HEK293 (cell line): ENCODE results near the gene TLR5.

Experiments
- GLI2 ChIP-seq: fragments of 450-650 bp; formaldehyde crosslinking; IDR thresholded peaks from 2 replicates; pipeline ENCODE4; 2017; ENCODE audit warnings: missing biosample characterization, missing genetic modification characterization, low read depth, borderline replicate concordance
- SCRT2 ChIP-seq: fragments of 450-650 bp; formaldehyde crosslinking; IDR thresholded peaks from 2 replicates; pipeline ENCODE4 v1.5.1; 2016; ENCODE audit warnings: missing biosample characterization, missing genetic modification characterization
- SP2 ChIP-seq: fragments of 450-650 bp; formaldehyde crosslinking; IDR thresholded peaks from 2 replicates; pipeline ENCODE4 v1.5.1; 2016; ENCODE audit warnings: missing biosample characterization, missing genetic modification characterization
- TRIM28 ChIP-seq: IDR thresholded peaks from 2 replicates; pipeline ENCODE4 v1.6.1; 2011; ENCODE audit warnings: low read length, control low read depth, borderline replicate concordance
- WT1 ChIP-seq: fragments of 450-650 bp; formaldehyde crosslinking; IDR thresholded peaks from 2 replicates; pipeline ENCODE4 v1.5.1; 2016; ENCODE audit warnings: missing biosample characterization, missing genetic modification characterization
- ZBTB48 ChIP-seq: fragments of 450-650 bp; formaldehyde crosslinking; IDR thresholded peaks from 2 replicates; pipeline ENCODE4 v1.5.1; 2016; ENCODE audit warnings: missing biosample characterization, missing genetic modification characterization
- ZEB2 ChIP-seq: fragments of 450-650 bp; formaldehyde crosslinking; IDR thresholded peaks from 2 replicates; pipeline ENCODE4 v1.5.1; 2016; ENCODE audit warnings: missing biosample characterization, missing genetic modification characterization
- ZNF16 ChIP-seq: fragments of 450-650 bp; formaldehyde crosslinking; IDR thresholded peaks from 2 replicates; pipeline ENCODE4 v1.5.1; 2016; ENCODE audit warnings: low read depth, missing biosample characterization, missing genetic modification characterization
- ZNF19 ChIP-seq: fragments of 450-650 bp; formaldehyde crosslinking; IDR thresholded peaks from 2 replicates; pipeline ENCODE4; 2016; ENCODE audit warnings: missing biosample characterization, missing genetic modification characterization, low read depth
- ZNF292 ChIP-seq: fragments of 450-650 bp; formaldehyde crosslinking; IDR thresholded peaks from 2 replicates; pipeline ENCODE4 v1.5.1; 2016; ENCODE audit warnings: low read depth, missing biosample characterization, missing genetic modification characterization, borderline replicate concordance
- ZNF324 ChIP-seq: fragments of 450-650 bp; formaldehyde crosslinking; IDR thresholded peaks from 2 replicates; pipeline ENCODE4 v1.5.1; 2016; ENCODE audit warnings: missing biosample characterization, missing genetic modification characterization
- ZNF335 ChIP-seq: fragments of 450-650 bp; formaldehyde crosslinking; conservative IDR thresholded peaks from 2 replicates; pipeline ENCODE4 v1.5.1; 2016; ENCODE audit warnings: missing biosample characterization, missing genetic modification characterization
- ZNF394 ChIP-seq: fragments of 450-650 bp; formaldehyde crosslinking; IDR thresholded peaks from 2 replicates; pipeline ENCODE4 v1.5.1; 2016; ENCODE audit warnings: missing biosample characterization, missing genetic modification characterization, mild to moderate bottlenecking, moderate library complexity, borderline replicate concordance
- ZNF433 ChIP-seq: fragments of 450-650 bp; formaldehyde crosslinking; IDR thresholded peaks from 2 replicates; pipeline ENCODE4 v1.5.1; 2016; ENCODE audit warnings: missing biosample characterization, missing genetic modification characterization, low read depth
- ZNF48 ChIP-seq: fragments of 450-650 bp; formaldehyde crosslinking; IDR thresholded peaks from 2 replicates; pipeline ENCODE4 v1.5.1; 2016; ENCODE audit warnings: missing biosample characterization, missing genetic modification characterization
- ZNF548 ChIP-seq: fragments of 450-650 bp; formaldehyde crosslinking; IDR thresholded peaks from 2 replicates; pipeline ENCODE4 v1.5.1; 2016; ENCODE audit warnings: missing biosample characterization, missing genetic modification characterization
- ZNF585B ChIP-seq: fragments of 450-650 bp; formaldehyde crosslinking; IDR thresholded peaks from 2 replicates; pipeline ENCODE4 v1.5.1; 2016; ENCODE audit warnings: missing biosample characterization, missing genetic modification characterization
- ZNF658 ChIP-seq: fragments of 450-650 bp; formaldehyde crosslinking; IDR thresholded peaks from 2 replicates; pipeline ENCODE4; 2016; ENCODE audit warnings: missing biosample characterization, missing genetic modification characterization
- ZNF707 ChIP-seq: fragments of 450-650 bp; formaldehyde crosslinking; IDR thresholded peaks from 2 replicates; pipeline ENCODE4 v1.5.1; 2016; ENCODE audit warnings: missing biosample characterization, missing genetic modification characterization
- ZNF747 ChIP-seq: fragments of 450-650 bp; formaldehyde crosslinking; IDR thresholded peaks from 2 replicates; pipeline ENCODE4 v1.5.1; 2016; ENCODE audit warnings: missing biosample characterization, missing genetic modification characterization
- ZNF76 ChIP-seq: fragments of 450-650 bp; formaldehyde crosslinking; IDR thresholded peaks from 2 replicates; pipeline ENCODE4; 2016; ENCODE audit warnings: low read depth, missing biosample characterization, missing genetic modification characterization, borderline replicate concordance
- ZNF777 ChIP-seq: fragments of 450-650 bp; formaldehyde crosslinking; IDR thresholded peaks from 2 replicates; pipeline ENCODE4 v1.5.1; 2017; ENCODE audit warnings: missing biosample characterization, missing genetic modification characterization, borderline replicate concordance
- ZNF837 ChIP-seq: fragments of 450-650 bp; formaldehyde crosslinking; IDR thresholded peaks from 2 replicates; pipeline ENCODE4 v1.5.1; 2016; ENCODE audit warnings: missing biosample characterization, missing genetic modification characterization
- ZNF843 ChIP-seq: fragments of 450-650 bp; formaldehyde crosslinking; IDR thresholded peaks from 2 replicates; pipeline ENCODE4 v1.5.1; 2016; ENCODE audit warnings: missing biosample characterization, missing genetic modification characterization
- TF ChIP-seq, protein P1 (sequence below): fragments of 450-650 bp; formaldehyde crosslinking; IDR thresholded peaks from 2 replicates; pipeline ENCODE4 v1.5.1; 2016; ENCODE audit warnings: missing biosample characterization, missing genetic modification characterization
- TF ChIP-seq, protein P2 (sequence below): fragments of 450-650 bp; formaldehyde crosslinking; IDR thresholded peaks from 2 replicates; pipeline ENCODE4 v1.5.1; 2017; ENCODE audit warnings: missing biosample characterization, mild to moderate bottlenecking, missing genetic modification characterization, moderate library complexity
- TF ChIP-seq, protein P3 (sequence below): fragments of 450-650 bp; formaldehyde crosslinking; IDR thresholded peaks from 2 replicates; pipeline ENCODE4 v1.5.1; 2016; ENCODE audit warnings: missing biosample characterization, missing genetic modification characterization
- TF ChIP-seq, protein P4 (sequence below): fragments of 450-650 bp; formaldehyde crosslinking; IDR thresholded peaks from 2 replicates; pipeline ENCODE4 v1.5.1; 2017; ENCODE audit warnings: missing biosample characterization, missing genetic modification characterization
- TF ChIP-seq, protein P5 (sequence below): fragments of 450-650 bp; formaldehyde crosslinking; conservative IDR thresholded peaks from 2 replicates; pipeline ENCODE4 v1.5.1; 2016; ENCODE audit warnings: low read depth, missing biosample characterization, missing genetic modification characterization

Gene TLR5

DNA sequence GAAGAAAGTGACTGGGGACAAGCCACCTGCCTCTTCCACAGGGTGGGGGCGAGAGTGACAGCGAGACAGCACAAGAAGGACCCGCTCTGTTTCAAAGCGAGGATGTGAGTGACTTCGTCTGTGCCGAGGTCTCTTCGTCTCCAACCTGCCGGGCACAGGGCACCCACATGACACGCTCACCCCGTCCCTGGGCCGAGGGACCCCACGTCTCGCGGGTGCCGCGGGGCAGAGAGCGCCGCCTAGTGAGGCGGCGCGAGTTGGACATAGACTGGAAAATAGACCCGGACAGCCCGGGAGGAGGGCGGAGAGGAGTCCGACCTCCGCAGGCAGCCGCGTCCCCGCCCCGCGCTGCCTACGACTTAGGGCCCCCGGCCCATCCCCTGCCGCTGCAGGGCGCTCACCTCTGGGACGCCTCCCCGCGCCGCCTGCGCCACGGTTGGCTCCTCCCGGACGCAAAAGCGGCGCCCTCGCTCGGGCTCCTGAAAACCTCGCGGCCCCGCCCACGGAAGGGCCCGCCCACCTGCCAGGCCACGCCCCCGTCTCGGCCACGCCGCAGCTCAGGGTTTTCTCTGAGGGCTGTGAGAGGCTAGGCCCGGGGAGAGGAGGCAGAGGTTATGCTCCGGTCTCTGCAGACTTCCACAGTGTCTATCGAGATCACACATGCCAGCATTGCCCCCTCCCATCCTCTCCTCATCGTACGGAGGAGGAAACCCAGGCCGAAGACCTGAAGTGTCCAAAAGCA lies at the start of gene TLR5 (continued):
- TF ChIP-seq ZNF843 (peak; percentile 48; the same call in 1 of the 2 replicates), GLI2 (tag by site-specific recombination) (no peak), ZNF837 (tag by site-specific recombination) (no peak), ZEB2 (tag by site-specific recombination) (peak; percentile 85), ZNF324 (peak; percentile 78; the same call in 1 of the 2 replicates), ZNF433 (tag by site-specific recombination) (no peak), ZNF76 (peak; percentile 53; the same call in 1 of the 2 replicates), ZNF585B (tag by site-specific recombination) (no peak), TRIM28 (peak; percentile 62; the same call in 1 of the 2 replicates), ZNF19 (no peak), ZNF548 (no peak), ZNF292 (no peak), SP2 (tag by site-specific recombination) (peak; percentile 95), ZNF48 (tag by site-specific recombination) (no peak), ZNF747 (no peak), ZBTB48 (tag by site-specific recombination) (peak; percentile 96), ZNF707 (tag by site-specific recombination) (no peak), SCRT2 (tag by site-specific recombination) (no peak), ZNF335 (peak; percentile 98), ZNF394 (no peak), ZNF658 (tag by site-specific recombination) (no peak), ZNF777 (no peak), ZNF16 (no peak), WT1 (tag by site-specific recombination) (peak; percentile 65; the same call in 1 of the 2 replicates)
- TF ChIP-seq, protein P1, sequence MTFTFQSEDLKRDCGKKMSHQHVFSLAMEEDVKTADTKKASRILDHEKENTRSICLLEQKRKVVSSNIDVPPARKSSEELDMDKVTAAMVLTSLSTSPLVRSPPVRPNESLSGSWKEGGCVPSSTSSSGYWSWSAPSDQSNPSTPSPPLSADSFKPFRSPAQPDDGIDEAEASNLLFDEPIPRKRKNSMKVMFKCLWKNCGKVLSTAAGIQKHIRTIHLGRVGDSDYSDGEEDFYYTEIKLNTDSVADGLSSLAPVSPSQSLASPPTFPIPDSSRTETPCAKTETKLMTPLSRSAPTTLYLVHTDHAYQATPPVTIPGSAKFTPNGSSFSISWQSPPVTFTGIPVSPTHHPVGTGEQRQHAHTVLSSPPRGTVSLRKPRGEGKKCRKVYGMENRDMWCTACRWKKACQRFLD (tag by site-specific recombination): no peak
- TF ChIP-seq, protein P2, sequence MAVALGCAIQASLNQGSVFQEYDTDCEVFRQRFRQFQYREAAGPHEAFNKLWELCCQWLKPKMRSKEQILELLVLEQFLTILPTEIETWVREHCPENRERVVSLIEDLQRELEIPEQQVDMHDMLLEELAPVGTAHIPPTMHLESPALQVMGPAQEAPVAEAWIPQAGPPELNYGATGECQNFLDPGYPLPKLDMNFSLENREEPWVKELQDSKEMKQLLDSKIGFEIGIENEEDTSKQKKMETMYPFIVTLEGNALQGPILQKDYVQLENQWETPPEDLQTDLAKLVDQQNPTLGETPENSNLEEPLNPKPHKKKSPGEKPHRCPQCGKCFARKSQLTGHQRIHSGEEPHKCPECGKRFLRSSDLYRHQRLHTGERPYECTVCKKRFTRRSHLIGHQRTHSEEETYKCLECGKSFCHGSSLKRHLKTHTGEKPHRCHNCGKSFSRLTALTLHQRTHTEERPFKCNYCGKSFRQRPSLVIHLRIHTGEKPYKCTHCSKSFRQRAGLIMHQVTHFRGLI: peak; percentile 47; the same call in 1 of the 2 replicates
- TF ChIP-seq, protein P3, sequence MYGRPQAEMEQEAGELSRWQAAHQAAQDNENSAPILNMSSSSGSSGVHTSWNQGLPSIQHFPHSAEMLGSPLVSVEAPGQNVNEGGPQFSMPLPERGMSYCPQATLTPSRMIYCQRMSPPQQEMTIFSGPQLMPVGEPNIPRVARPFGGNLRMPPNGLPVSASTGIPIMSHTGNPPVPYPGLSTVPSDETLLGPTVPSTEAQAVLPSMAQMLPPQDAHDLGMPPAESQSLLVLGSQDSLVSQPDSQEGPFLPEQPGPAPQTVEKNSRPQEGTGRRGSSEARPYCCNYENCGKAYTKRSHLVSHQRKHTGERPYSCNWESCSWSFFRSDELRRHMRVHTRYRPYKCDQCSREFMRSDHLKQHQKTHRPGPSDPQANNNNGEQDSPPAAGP: peak; percentile 71
- TF ChIP-seq, protein P4, sequence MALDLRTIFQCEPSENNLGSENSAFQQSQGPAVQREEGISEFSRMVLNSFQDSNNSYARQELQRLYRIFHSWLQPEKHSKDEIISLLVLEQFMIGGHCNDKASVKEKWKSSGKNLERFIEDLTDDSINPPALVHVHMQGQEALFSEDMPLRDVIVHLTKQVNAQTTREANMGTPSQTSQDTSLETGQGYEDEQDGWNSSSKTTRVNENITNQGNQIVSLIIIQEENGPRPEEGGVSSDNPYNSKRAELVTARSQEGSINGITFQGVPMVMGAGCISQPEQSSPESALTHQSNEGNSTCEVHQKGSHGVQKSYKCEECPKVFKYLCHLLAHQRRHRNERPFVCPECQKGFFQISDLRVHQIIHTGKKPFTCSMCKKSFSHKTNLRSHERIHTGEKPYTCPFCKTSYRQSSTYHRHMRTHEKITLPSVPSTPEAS: no peak
- TF ChIP-seq, protein P5, sequence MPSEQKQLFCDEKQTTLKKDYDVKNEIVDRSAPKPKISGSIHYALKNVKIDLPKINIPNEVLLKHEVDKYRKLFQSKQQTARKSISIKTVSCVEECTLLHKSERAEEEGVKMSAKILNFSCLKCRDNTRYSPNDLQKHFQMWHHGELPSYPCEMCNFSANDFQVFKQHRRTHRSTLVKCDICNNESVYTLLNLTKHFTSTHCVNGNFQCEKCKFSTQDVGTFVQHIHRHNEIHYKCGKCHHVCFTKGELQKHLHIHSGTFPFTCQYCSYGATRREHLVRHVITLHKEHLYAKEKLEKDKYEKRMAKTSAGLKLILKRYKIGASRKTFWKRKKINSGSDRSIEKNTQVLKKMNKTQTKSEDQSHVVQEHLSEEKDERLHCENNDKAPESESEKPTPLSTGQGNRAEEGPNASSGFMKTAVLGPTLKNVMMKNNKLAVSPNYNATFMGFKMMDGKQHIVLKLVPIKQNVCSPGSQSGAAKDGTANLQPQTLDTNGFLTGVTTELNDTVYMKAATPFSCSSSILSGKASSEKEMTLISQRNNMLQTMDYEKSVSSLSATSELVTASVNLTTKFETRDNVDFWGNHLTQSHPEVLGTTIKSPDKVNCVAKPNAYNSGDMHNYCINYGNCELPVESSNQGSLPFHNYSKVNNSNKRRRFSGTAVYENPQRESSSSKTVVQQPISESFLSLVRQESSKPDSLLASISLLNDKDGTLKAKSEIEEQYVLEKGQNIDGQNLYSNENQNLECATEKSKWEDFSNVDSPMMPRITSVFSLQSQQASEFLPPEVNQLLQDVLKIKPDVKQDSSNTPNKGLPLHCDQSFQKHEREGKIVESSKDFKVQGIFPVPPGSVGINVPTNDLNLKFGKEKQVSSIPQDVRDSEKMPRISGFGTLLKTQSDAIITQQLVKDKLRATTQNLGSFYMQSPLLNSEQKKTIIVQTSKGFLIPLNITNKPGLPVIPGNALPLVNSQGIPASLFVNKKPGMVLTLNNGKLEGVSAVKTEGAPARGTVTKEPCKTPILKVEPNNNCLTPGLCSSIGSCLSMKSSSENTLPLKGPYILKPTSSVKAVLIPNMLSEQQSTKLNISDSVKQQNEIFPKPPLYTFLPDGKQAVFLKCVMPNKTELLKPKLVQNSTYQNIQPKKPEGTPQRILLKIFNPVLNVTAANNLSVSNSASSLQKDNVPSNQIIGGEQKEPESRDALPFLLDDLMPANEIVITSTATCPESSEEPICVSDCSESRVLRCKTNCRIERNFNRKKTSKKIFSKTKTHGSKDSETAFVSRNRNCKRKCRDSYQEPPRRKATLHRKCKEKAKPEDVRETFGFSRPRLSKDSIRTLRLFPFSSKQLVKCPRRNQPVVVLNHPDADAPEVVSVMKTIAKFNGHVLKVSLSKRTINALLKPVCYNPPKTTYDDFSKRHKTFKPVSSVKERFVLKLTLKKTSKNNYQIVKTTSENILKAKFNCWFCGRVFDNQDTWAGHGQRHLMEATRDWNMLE: no peak
